HL-60 (cell line): Measurements from ENCODE around the gene XPR1.

ENCODE experiments used
- GABPA ChIP-seq: IDR thresholded peaks from 2 replicates; pipeline ENCODE4 v1.6.1; 2012; ENCODE audit warnings: low read depth
- POLR2AphosphoS5 ChIP-seq: IDR thresholded peaks from 2 replicates; pipeline ENCODE4 v1.6.1; 2012; ENCODE audit warnings: low read depth
- SPI1 ChIP-seq: IDR thresholded peaks from 2 replicates; pipeline ENCODE4 v1.6.1; 2012; ENCODE audit warnings: low read depth, mild to moderate bottlenecking, borderline replicate concordance
- TF ChIP-seq, protein P1 (sequence below): IDR thresholded peaks from one replicate; pipeline ENCODE4 v1.5.1; 2011; ENCODE audit warnings: low read length, control low read depth, inconsistent platforms; ENCODE audit not compliant: insufficient read depth
- TF ChIP-seq, protein P2 (sequence below): IDR thresholded peaks from 2 replicates; pipeline ENCODE4 v1.6.1; 2012; ENCODE audit warnings: low read depth; ENCODE audit not compliant: insufficient replicate concordance

DNA sequence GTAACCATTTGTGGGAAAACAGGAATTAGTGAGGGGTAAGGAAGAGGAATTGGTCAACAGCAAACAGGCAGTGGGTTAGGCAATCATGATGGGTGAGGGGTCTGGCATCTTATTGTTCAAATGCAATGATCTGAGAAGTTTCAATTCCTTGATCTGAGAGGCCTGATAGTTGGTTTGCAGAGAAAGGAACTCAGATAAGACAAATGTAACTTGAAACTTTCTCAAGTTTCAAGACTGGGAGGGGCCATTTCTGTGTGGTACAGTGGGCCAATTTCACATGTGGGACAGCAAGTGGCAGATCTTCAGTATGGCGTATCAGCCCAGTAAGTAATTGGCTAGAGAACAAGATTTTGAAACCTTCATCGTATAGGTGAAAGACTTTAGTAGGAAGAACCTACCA is 102.5 kb downstream of the XPR1 start:
- TF ChIP-seq, protein P1, sequence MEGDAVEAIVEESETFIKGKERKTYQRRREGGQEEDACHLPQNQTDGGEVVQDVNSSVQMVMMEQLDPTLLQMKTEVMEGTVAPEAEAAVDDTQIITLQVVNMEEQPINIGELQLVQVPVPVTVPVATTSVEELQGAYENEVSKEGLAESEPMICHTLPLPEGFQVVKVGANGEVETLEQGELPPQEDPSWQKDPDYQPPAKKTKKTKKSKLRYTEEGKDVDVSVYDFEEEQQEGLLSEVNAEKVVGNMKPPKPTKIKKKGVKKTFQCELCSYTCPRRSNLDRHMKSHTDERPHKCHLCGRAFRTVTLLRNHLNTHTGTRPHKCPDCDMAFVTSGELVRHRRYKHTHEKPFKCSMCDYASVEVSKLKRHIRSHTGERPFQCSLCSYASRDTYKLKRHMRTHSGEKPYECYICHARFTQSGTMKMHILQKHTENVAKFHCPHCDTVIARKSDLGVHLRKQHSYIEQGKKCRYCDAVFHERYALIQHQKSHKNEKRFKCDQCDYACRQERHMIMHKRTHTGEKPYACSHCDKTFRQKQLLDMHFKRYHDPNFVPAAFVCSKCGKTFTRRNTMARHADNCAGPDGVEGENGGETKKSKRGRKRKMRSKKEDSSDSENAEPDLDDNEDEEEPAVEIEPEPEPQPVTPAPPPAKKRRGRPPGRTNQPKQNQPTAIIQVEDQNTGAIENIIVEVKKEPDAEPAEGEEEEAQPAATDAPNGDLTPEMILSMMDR: no peak
- TF ChIP-seq POLR2AphosphoS5: no peak
- no peak for TF ChIP-seq GABPA
- TF ChIP-seq, protein P2, sequence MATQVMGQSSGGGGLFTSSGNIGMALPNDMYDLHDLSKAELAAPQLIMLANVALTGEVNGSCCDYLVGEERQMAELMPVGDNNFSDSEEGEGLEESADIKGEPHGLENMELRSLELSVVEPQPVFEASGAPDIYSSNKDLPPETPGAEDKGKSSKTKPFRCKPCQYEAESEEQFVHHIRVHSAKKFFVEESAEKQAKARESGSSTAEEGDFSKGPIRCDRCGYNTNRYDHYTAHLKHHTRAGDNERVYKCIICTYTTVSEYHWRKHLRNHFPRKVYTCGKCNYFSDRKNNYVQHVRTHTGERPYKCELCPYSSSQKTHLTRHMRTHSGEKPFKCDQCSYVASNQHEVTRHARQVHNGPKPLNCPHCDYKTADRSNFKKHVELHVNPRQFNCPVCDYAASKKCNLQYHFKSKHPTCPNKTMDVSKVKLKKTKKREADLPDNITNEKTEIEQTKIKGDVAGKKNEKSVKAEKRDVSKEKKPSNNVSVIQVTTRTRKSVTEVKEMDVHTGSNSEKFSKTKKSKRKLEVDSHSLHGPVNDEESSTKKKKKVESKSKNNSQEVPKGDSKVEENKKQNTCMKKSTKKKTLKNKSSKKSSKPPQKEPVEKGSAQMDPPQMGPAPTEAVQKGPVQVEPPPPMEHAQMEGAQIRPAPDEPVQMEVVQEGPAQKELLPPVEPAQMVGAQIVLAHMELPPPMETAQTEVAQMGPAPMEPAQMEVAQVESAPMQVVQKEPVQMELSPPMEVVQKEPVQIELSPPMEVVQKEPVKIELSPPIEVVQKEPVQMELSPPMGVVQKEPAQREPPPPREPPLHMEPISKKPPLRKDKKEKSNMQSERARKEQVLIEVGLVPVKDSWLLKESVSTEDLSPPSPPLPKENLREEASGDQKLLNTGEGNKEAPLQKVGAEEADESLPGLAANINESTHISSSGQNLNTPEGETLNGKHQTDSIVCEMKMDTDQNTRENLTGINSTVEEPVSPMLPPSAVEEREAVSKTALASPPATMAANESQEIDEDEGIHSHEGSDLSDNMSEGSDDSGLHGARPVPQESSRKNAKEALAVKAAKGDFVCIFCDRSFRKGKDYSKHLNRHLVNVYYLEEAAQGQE: no peak
- TF ChIP-seq SPI1: no peak
